ENCODE measurements around the gene SNX20.
A peak's percentile ranks its signal among the peaks of the same experiment; 100 is the strongest.

The SNX20 gene

GRCh38 chr16:50665128-50665878 is 15.8 kb downstream of the SNX20 start:
- Histone ChIP-seq H3F3A (ENCODE audit: insufficient read depth) (no peaks in the 10 kb centered on the region), H2AFZ (ENCODE audit: low read depth, low read length, severe bottlenecking) (peak overlapping the region; percentile 76), H3K79me2 (ENCODE audit: insufficient read depth, low read length) (no peaks in the 10 kb centered on the region), H3K9me3 (ENCODE audit: insufficient read depth, low read length) (no peaks in the 10 kb centered on the region), H3K9me2 (replicated peaks; ENCODE audit: insufficient read depth, low read length) (no peaks in the 10 kb centered on the region), H3K27ac (ENCODE audit: low read depth, low read length) (no peak overlapping the region), H3K36me3 (ENCODE audit: low read length) (no peaks in the 10 kb centered on the region), H3K4me3 (ENCODE audit: insufficient read depth, low read length, poor library complexity, severe bottlenecking) (no peak overlapping the region), H3K27me3 (ENCODE audit: low read length) (no peaks in the 10 kb centered on the region), H3K4me2 (ENCODE audit: low read depth, low read length, poor library complexity, severe bottlenecking) (peak overlapping the region; percentile 35), H4K20me1 (ENCODE audit: low read depth, low read length) (no peaks in the 10 kb centered on the region), H3K9ac (ENCODE audit: low read length) (no peak overlapping the region)
- no peak for TF ChIP-seq EZH2phosphoT487 (conservative IDR thresholded peaks at IDR 0.05; ENCODE audit: low read length)
- TF ChIP-seq CTCF (IDR thresholded peaks at IDR 0.05; ENCODE audit: insufficient read depth, low read length, poor library complexity, severe bottlenecking), result peak; percentile 71

GRCh38 chr16:50664270-50664669 is 16.8 kb downstream of the SNX20 start:
- TF ChIP-seq CTCF (IDR thresholded peaks at IDR 0.05; ENCODE audit: insufficient read depth, low read length, poor library complexity, severe bottlenecking) (no peak), EZH2phosphoT487 (conservative IDR thresholded peaks at IDR 0.05; ENCODE audit: low read length) (no peak)
- no peaks in the 10 kb centered on the region for H3K36me3 ChIP-seq (ENCODE audit: low read length)
- H3K4me3 ChIP-seq (ENCODE audit: insufficient read depth, low read length, poor library complexity, severe bottlenecking), result no peak overlapping the region

GRCh38 chr16:50662306-50662940 is 18.7 kb downstream of the SNX20 start:
- H3K27me3 ChIP-seq (ENCODE audit: low read length), result no peaks in the 10 kb centered on the region
- no peak overlapping the region for H2AFZ ChIP-seq (ENCODE audit: low read depth, low read length, severe bottlenecking)
- H3K9me2 ChIP-seq (replicated peaks; ENCODE audit: insufficient read depth, low read length), result no peaks in the 10 kb centered on the region
- H3K4me3 ChIP-seq (ENCODE audit: insufficient read depth, low read length, poor library complexity, severe bottlenecking), result no peak overlapping the region
- TF ChIP-seq CTCF (IDR thresholded peaks at IDR 0.05; ENCODE audit: insufficient read depth, low read length, poor library complexity, severe bottlenecking), result no peak
- TF ChIP-seq EZH2phosphoT487 (conservative IDR thresholded peaks at IDR 0.05; ENCODE audit: low read length), result no peak
- no peak overlapping the region for H3K27ac ChIP-seq (ENCODE audit: low read depth, low read length)
- H4K20me1 ChIP-seq (ENCODE audit: low read depth, low read length), result no peaks in the 10 kb centered on the region
- H3K9me3 ChIP-seq (ENCODE audit: insufficient read depth, low read length), result no peaks in the 10 kb centered on the region
- H3K36me3 ChIP-seq (ENCODE audit: low read length), result no peaks in the 10 kb centered on the region
- H3K79me2 ChIP-seq (ENCODE audit: insufficient read depth, low read length), result no peaks in the 10 kb centered on the region
- H3K9ac ChIP-seq (ENCODE audit: low read length), result no peak overlapping the region
- H3F3A ChIP-seq (ENCODE audit: insufficient read depth), result no peaks in the 10 kb centered on the region
- H3K4me2 ChIP-seq (ENCODE audit: low read depth, low read length, poor library complexity, severe bottlenecking), result no peak overlapping the region

More at GRCh38 chr16:50664270-50664669, 16.8 kb downstream of the SNX20 start:
- Histone ChIP-seq H2AFZ (ENCODE audit: low read depth, low read length, severe bottlenecking) (no peak overlapping the region), H3K79me2 (ENCODE audit: insufficient read depth, low read length) (no peaks in the 10 kb centered on the region), H3K4me2 (ENCODE audit: low read depth, low read length, poor library complexity, severe bottlenecking) (no peak overlapping the region), H4K20me1 (ENCODE audit: low read depth, low read length) (no peaks in the 10 kb centered on the region), H3K9me3 (ENCODE audit: insufficient read depth, low read length) (no peaks in the 10 kb centered on the region), H3K9ac (ENCODE audit: low read length) (no peak overlapping the region), H3K27me3 (ENCODE audit: low read length) (no peaks in the 10 kb centered on the region), H3K27ac (ENCODE audit: low read depth, low read length) (no peak overlapping the region), H3F3A (ENCODE audit: insufficient read depth) (no peaks in the 10 kb centered on the region), H3K9me2 (replicated peaks; ENCODE audit: insufficient read depth, low read length) (no peaks in the 10 kb centered on the region)

All from SU-DHL-6 (cell line).